Testis (tissue), 2 donors: ENCODE measurements around the gene EML4.

ENCODE experiments used
- CTCF ChIP-seq, 3 experiments: fragments of 450-650 bp in 2 of 3; fragments of 200-600 bp in 1 of 3; sonication (generic) in 1 of 3; IDR thresholded peaks; one replicate each; pipeline ENCODE4 v1.5.1; 2016 to 2019; ENCODE audit warnings: antibody characterized with exemption in 3 of 3, mild to moderate bottlenecking in 2 of 3, moderate library complexity in 1 of 3
- POLR2A ChIP-seq: fragments of 450-650 bp; IDR thresholded peaks from one replicate; pipeline ENCODE4 v1.6.1; 2017; ENCODE audit warnings: antibody characterized with exemption, mild to moderate bottlenecking, moderate library complexity

DNA sequence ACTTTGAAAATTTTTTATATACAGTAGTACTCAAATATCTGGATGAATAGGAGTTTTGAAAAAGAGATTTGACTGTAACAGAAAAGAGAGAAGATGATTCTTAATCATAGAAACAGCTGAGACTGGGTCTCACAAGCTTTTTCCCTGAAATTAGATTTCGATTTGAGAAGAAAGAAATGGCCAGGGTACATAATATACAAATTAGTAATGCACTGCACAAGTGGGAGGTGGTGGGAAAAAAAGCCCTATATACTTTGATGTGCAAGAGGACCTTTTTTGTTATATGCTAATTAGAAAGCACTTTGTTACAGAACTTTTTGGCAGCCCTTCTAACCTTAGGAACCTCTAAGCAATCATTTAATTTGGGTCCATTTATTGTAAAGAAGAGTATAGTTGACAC, 62.9 kb downstream of the EML4 start:
- TF ChIP-seq POLR2A (no peak), CTCF (IDR thresholded peaks at IDR 0.05) (no peak)
